GM10847 (cell line): ENCODE data around the gene HCCS.

Source experiments
- POLR2A ChIP-seq: IDR thresholded peaks from 2 replicates; pipeline ENCODE4 v1.6.1; 2011; ENCODE audit not compliant: insufficient read length; ENCODE audit errors: extremely low read depth

The HCCS gene

GRCh38 chrX:11148401-11148800 is 37.3 kb downstream of the HCCS start:
- TF ChIP-seq POLR2A: no peak

- no peak for TF ChIP-seq POLR2A
These were observed 40.8 kb downstream of the HCCS start for GRCh38 chrX:11151799-11152559.

GRCh38 chrX:11159149-11159548 is 48.0 kb downstream of the HCCS start:
- TF ChIP-seq POLR2A: no peak

DNA sequence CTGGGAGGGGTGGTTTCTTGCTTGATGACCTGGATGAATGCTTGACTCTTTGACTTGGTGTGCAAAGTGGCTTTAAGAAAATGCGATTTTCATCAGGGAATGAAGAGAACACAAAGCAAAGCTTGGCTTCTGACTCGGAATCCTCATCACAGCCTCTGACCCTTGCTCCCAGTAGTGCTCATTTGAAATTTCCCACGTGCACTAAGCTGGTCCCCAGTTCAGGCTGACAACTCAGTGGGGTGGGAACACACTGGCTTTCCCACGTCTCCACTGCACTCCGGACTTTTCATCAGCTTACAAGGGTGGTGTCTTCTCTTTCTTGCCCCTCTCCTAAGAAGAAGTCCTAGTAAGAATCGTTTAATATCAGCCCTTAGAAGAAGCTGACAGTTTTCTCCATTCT is 53.3 kb downstream of the HCCS start:
- no peak for TF ChIP-seq POLR2A

DNA sequence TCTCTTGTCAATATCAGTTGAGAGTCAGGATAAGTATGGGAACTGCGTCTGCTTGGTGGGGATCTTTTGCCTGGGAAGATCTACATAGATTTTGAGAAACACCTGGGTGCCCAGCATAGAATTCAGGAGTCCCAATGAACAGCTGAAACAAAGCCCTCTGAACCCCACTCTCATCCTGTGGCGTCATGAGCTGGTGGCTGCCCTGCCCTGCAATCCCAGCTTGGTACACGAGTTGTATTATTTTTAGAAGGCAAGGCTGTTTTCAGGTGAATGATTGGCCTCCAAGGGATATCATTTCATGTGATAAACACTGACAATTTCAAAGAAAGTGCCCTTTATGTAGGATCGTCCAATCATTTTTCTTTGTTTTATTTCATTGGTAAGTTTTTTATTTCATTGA is 60.8 kb downstream of the HCCS start:
- TF ChIP-seq POLR2A: no peak

DNA sequence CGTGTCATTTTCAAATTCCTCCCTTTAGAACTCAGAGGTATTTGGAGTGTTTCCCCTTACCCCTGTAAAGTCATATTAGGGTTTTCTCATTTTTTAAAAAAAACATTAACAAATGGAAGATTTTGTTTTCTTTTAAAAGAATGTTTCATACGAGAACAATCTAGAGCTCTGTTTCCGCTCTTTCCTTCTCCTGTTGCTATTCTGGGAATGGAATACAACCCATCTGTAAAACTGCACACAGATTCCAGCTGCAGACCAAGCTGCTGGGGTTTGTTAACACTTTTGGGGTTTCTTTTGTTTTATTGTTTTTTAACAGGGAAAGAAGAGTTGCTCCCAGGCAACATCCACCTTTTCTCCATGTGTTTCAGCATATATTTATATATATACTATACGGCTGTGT is 61.3 kb downstream of the HCCS start:
- TF ChIP-seq POLR2A: no peak
